ENCODE results near the gene CDH4. TPM values are rescaled to one million over a fixed set of nuclear protein-coding genes. Genes with fewer than 3 reads are reported as not detected.

Gene CDH4
- total RNA-seq, 1 donor from 2014 or later, result 2.9 TPM

GRCh38 chr20:61916318-61916891 is 664.3 kb downstream of the CDH4 start:
- H2AFZ ChIP-seq (replicated peaks), result no peak overlapping the region
- H3K9ac ChIP-seq, result no peak overlapping the region
- no peaks in the 10 kb centered on the region for H3K79me2 ChIP-seq (ENCODE audit: low read depth)
- Mint-ChIP-seq H3K36me3 (peaks cover 6% of the 10 kb centered on the region), H3K27me3 (ENCODE audit: insufficient read depth, low read depth) (peaks cover 2% of the 10 kb centered on the region), H3K9me3 (no peaks in the 10 kb centered on the region), H3K27ac (peak overlapping the region; percentile 25), H3K4me1 (no peaks in the 10 kb centered on the region), H3K4me3 (no peak overlapping the region)
- no peak overlapping the region for H3K4me2 ChIP-seq
- TF ChIP-seq CTCF (IDR thresholded peaks at IDR 0.05), result no peak
- no peak for TF ChIP-seq EZH2 (IDR thresholded peaks at IDR 0.05)
- no peak for TF ChIP-seq EZH2phosphoT487 (IDR thresholded peaks at IDR 0.05)
- H3K4me1 ChIP-seq, result no peaks in the 10 kb centered on the region
- no peaks in the 10 kb centered on the region for H4K20me1 ChIP-seq (ENCODE audit: low read depth)
- H3K4me3 ChIP-seq, result no peak overlapping the region
- peaks cover 6% of the 10 kb centered on the region for H3F3A ChIP-seq (ENCODE audit: low read depth)
- DNase-seq (ENCODE audit: low spot score), result no peak
- no peaks in the 10 kb centered on the region for H3K36me3 ChIP-seq
- H3K27me3 ChIP-seq, result no peaks in the 10 kb centered on the region
- no peaks in the 10 kb centered on the region for H3K9me3 ChIP-seq (ENCODE audit: low read depth)
- H3K27ac ChIP-seq, result no peak overlapping the region

- Histone ChIP-seq H2AFZ (replicated peaks) (no peak overlapping the region), H3F3A (ENCODE audit: low read depth) (peaks cover 6% of the 10 kb centered on the region), H3K4me1 (no peaks in the 10 kb centered on the region), H3K4me3 (no peak overlapping the region), H3K36me3 (no peaks in the 10 kb centered on the region), H3K27ac (no peak overlapping the region), H4K20me1 (ENCODE audit: low read depth) (no peaks in the 10 kb centered on the region), H3K4me2 (no peak overlapping the region), H3K79me2 (ENCODE audit: low read depth) (no peaks in the 10 kb centered on the region), H3K9ac (no peak overlapping the region), H3K27me3 (no peaks in the 10 kb centered on the region), H3K9me3 (ENCODE audit: low read depth) (no peaks in the 10 kb centered on the region)
- peaks cover under 1% of the 10 kb centered on the region for H3K4me1 Mint-ChIP-seq
- H3K27ac Mint-ChIP-seq, result no peak overlapping the region
- H3K27me3 Mint-ChIP-seq (ENCODE audit: insufficient read depth, low read depth), result peaks cover 2% of the 10 kb centered on the region
- H3K36me3 Mint-ChIP-seq, result peaks cover 6% of the 10 kb centered on the region
- H3K4me3 Mint-ChIP-seq, result no peak overlapping the region
- TF ChIP-seq CTCF (IDR thresholded peaks at IDR 0.05) (no peak), EZH2 (IDR thresholded peaks at IDR 0.05) (no peak), EZH2phosphoT487 (IDR thresholded peaks at IDR 0.05) (no peak)
- H3K9me3 Mint-ChIP-seq, result no peaks in the 10 kb centered on the region
- no peak for DNase-seq (ENCODE audit: low spot score)
These were observed 665.5 kb downstream of the CDH4 start for GRCh38 chr20:61917474-61918145.

- Mint-ChIP-seq H3K36me3 (peaks cover 6% of the 10 kb centered on the region), H3K4me3 (no peak overlapping the region), H3K27ac (no peak overlapping the region), H3K9me3 (no peaks in the 10 kb centered on the region), H3K27me3 (ENCODE audit: insufficient read depth, low read depth) (peaks cover 3% of the 10 kb centered on the region), H3K4me1 (peaks cover 2% of the 10 kb centered on the region)
- no peak overlapping the region for H3K4me2 ChIP-seq
- DNase-seq (ENCODE audit: low spot score), result peak; percentile 31
- peaks cover 6% of the 10 kb centered on the region for H3F3A ChIP-seq (ENCODE audit: low read depth)
- no peak overlapping the region for H2AFZ ChIP-seq (replicated peaks)
- H4K20me1 ChIP-seq (ENCODE audit: low read depth), result no peaks in the 10 kb centered on the region
- H3K79me2 ChIP-seq (ENCODE audit: low read depth), result no peaks in the 10 kb centered on the region
- H3K9ac ChIP-seq, result no peak overlapping the region
- no peaks in the 10 kb centered on the region for H3K9me3 ChIP-seq (ENCODE audit: low read depth)
- no peak for TF ChIP-seq EZH2 (IDR thresholded peaks at IDR 0.05)
- peak; percentile 37 for TF ChIP-seq CTCF (IDR thresholded peaks at IDR 0.05)
- no peak for TF ChIP-seq EZH2phosphoT487 (IDR thresholded peaks at IDR 0.05)
- no peak overlapping the region for H3K27ac ChIP-seq
- no peak overlapping the region for H3K4me3 ChIP-seq
- H3K27me3 ChIP-seq, result no peaks in the 10 kb centered on the region
- H3K36me3 ChIP-seq, result no peaks in the 10 kb centered on the region
- H3K4me1 ChIP-seq, result no peaks in the 10 kb centered on the region
These were observed 666.5 kb downstream of the CDH4 start for GRCh38 chr20:61918548-61918947.

Measured in neural progenitor cell (in vitro differentiated cells).